Measurements from ENCODE around the gene IGSF22. TPM values are rescaled to one million over a fixed set of nuclear protein-coding genes. Genes with fewer than 3 reads are reported as not detected.
"Not testable (repeated sequence)": the region's sequence is repeated elsewhere in the genome, so short reads cannot be mapped to it uniquely, and the experiment has no call there.

The IGSF22 gene
- polyA plus RNA-seq, 2 donors, result 0.02 to 0.18 TPM

DNA sequence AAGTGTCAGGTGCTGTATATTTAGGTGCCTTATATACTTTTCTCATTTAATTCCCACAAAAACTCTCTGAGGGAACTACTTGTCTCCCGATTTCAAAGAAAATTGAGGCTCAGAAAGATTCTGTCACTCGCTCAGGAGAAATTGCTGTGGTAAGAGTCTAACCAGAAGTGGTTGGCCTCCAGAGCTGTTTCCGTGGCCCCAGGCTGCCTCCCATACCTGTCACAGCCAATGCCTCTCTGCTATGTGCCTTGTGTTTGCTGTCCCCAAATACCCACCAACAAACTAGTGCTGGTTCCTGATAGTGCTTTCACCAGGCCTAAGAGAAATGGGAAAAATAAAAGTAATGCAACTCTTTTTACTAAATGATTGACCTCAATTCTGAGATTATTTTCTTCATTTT is 48.4 kb downstream of the IGSF22 start:
- Histone ChIP-seq H3K4me1 (ENCODE audit: control insufficient read depth in 2 of 2, insufficient read depth in 2 of 2, low read length in 1 of 2) (no peaks in the 10 kb centered on the region), H3K9me3 (ENCODE audit: control insufficient read depth in 2 of 2, insufficient read depth in 1 of 2, low read depth in 1 of 2, low read length in 1 of 2) (no peaks in the 10 kb centered on the region), H3K4me3 (ENCODE audit: low read depth in 1 of 2, low read length in 2 of 2) (no peak overlapping the region), H3K27ac (ENCODE audit: low read depth in 2 of 2, low read length in 1 of 2) (peak overlapping the region in 1 of 2 donors; percentile 28), H3K27me3 (ENCODE audit: control insufficient read depth in 1 of 2, insufficient read depth in 2 of 2, low read length in 2 of 2) (no peaks in the 10 kb centered on the region), H3K36me3 (ENCODE audit: control insufficient read depth in 2 of 2, insufficient read depth in 2 of 2, low read length in 1 of 2) (no peaks in the 10 kb centered on the region)
- 87 to 88% methylated on average over 3 of the region's 3 CpGs for WGBS, 2 donors

DNA sequence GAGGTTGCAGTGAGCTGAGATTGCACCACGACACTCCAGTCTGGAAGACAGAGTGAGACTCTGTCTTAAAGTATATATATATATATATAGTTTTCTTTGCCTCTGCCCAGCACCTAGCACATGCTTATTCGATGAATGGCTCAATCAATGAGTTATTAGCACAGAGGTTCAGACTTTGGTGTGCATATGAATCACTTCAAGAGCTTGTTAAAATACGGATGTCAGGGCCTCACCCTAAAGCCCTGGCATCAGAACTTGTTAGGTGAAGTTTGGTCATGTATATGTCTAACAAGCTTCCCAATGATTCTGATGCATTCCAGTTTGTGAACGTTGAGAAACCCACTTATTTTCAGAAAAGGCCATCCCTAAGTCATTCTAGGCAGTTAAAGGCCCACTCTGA is 49.2 kb downstream of the IGSF22 start:
- no peak overlapping the region for H3K4me3 ChIP-seq (ENCODE audit: low read depth in 1 of 2, low read length in 2 of 2)
- H3K36me3 ChIP-seq (ENCODE audit: control insufficient read depth in 2 of 2, insufficient read depth in 2 of 2, low read length in 1 of 2), result no peaks in the 10 kb centered on the region
- 55 to 66% methylated on average over 4 of the region's 4 CpGs for WGBS, 2 donors
- no peaks in the 10 kb centered on the region for H3K9me3 ChIP-seq (ENCODE audit: control insufficient read depth in 2 of 2, insufficient read depth in 1 of 2, low read depth in 1 of 2, low read length in 1 of 2)
- H3K27me3 ChIP-seq (ENCODE audit: control insufficient read depth in 1 of 2, insufficient read depth in 2 of 2, low read length in 2 of 2), result no peaks in the 10 kb centered on the region
- H3K4me1 ChIP-seq (ENCODE audit: control insufficient read depth in 2 of 2, insufficient read depth in 2 of 2, low read length in 1 of 2), result no peaks in the 10 kb centered on the region
- H3K27ac ChIP-seq (ENCODE audit: low read depth in 2 of 2, low read length in 1 of 2), result peak overlapping the region; percentile 33 to 34

DNA sequence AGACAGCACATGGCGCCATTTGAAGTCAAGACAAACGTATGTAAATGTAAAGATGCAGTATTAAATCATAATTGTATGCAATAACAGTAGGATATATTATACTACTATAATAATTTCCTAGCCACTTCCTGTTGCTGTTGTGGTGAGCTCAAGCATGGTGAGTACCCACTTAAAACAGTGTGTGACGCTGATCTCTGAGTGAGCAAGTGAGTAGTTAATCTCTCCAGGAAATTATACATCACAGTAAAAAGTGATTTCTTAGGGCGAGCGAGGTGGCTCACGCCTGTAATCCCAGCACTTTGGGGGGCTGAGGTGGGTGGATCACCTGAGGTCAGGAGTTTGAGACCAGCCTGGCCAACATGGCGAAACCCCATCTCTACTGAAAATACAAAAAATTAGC is 53.8 kb downstream of the IGSF22 start:
- H3K27me3 ChIP-seq (ENCODE audit: control insufficient read depth in 1 of 2, insufficient read depth in 2 of 2, low read length in 2 of 2); H3K36me3 ChIP-seq (ENCODE audit: control insufficient read depth in 2 of 2, insufficient read depth in 2 of 2, low read length in 1 of 2); H3K9me3 ChIP-seq (ENCODE audit: control insufficient read depth in 2 of 2, insufficient read depth in 1 of 2, low read depth in 1 of 2, low read length in 1 of 2); H3K4me3 ChIP-seq (ENCODE audit: low read depth in 1 of 2, low read length in 2 of 2); H3K4me1 ChIP-seq (ENCODE audit: control insufficient read depth in 2 of 2, insufficient read depth in 2 of 2, low read length in 1 of 2); H3K27ac ChIP-seq (ENCODE audit: low read depth in 2 of 2, low read length in 1 of 2): not testable (repeated sequence)
- 74% methylated on average over 7 of the region's 7 CpGs for WGBS, 2 donors

DNA sequence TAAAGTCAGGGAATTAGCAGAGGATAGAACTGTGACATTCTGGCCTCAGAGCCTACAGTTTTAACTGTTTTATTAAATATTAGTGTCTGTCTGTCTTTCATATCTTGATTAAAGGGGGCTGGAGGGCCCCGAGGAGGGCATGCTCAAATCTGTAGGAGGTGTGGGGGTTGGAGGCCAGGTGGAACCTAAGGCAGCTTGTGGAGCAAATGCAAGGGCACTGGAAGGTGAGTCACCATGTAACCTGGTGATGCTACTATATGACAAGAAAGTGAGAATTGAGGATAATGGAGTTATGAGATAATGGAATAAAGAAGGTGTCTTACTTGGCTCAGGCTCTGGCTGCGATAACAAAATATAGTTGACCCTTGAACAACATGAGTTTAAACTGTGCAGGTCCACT is 54.7 kb downstream of the IGSF22 start:
- 80 to 83% methylated on average over 2 of the region's 2 CpGs for WGBS, 2 donors
- Histone ChIP-seq H3K9me3 (ENCODE audit: control insufficient read depth in 2 of 2, insufficient read depth in 1 of 2, low read depth in 1 of 2, low read length in 1 of 2) (no peaks in the 10 kb centered on the region), H3K36me3 (ENCODE audit: control insufficient read depth in 2 of 2, insufficient read depth in 2 of 2, low read length in 1 of 2) (no peaks in the 10 kb centered on the region), H3K27me3 (ENCODE audit: control insufficient read depth in 1 of 2, insufficient read depth in 2 of 2, low read length in 2 of 2) (no peaks in the 10 kb centered on the region), H3K27ac (ENCODE audit: low read depth in 2 of 2, low read length in 1 of 2) (no peak overlapping the region), H3K4me1 (ENCODE audit: control insufficient read depth in 2 of 2, insufficient read depth in 2 of 2, low read length in 1 of 2) (no peaks in the 10 kb centered on the region), H3K4me3 (ENCODE audit: low read depth in 1 of 2, low read length in 2 of 2) (no peak overlapping the region)

DNA sequence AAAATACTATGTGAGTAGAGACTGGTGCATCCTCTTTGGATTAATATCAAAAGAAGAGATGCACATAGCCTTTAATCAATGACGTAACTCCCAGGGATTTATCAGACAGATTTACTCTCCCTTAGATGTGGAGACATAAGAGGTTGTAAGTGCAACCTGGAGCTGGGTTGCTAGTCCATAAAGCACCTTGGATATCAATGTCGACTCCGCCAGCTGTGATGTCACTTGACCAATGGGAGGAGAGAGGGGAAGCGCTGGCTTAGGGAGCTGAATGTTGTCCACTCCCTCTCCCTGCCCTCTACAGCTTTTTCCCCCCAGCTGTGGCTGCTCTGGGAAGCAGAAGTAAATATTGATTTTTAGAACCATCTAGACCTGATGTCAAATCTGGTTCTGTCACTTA is 56.3 kb downstream of the IGSF22 start:
- no peaks in the 10 kb centered on the region for H3K9me3 ChIP-seq (ENCODE audit: control insufficient read depth in 2 of 2, insufficient read depth in 1 of 2, low read depth in 1 of 2, low read length in 1 of 2)
- 56 to 77% methylated on average over 4 of the region's 4 CpGs for WGBS, 2 donors
- no peak overlapping the region for H3K4me3 ChIP-seq (ENCODE audit: low read depth in 1 of 2, low read length in 2 of 2)
- H3K4me1 ChIP-seq (ENCODE audit: control insufficient read depth in 2 of 2, insufficient read depth in 2 of 2, low read length in 1 of 2), result no peaks in the 10 kb centered on the region
- H3K27me3 ChIP-seq (ENCODE audit: control insufficient read depth in 1 of 2, insufficient read depth in 2 of 2, low read length in 2 of 2), result no peaks in the 10 kb centered on the region
- peak overlapping the region in 1 of 2 donors; percentile 13 for H3K27ac ChIP-seq (ENCODE audit: low read depth in 2 of 2, low read length in 1 of 2)
- no peaks in the 10 kb centered on the region for H3K36me3 ChIP-seq (ENCODE audit: control insufficient read depth in 2 of 2, insufficient read depth in 2 of 2, low read length in 1 of 2)

DNA sequence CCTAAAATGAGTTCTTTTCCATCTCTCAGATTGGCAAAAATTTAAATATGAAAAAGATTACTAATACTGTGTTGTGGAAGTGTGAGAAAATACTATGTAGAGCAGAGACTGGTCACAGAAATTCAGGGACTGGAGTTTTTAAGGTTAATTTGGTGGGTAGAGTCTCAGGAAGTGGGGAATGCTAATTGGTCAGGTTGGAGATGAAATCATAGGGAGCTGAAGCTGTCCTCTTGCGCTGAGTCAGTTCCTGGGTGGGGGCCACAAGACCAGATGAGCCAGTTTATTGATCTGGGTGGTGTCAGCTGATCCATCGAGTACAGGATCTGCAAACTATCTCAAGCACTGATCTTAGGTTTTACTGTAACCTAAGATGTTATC is 56.8 kb downstream of the IGSF22 start:
- H3K9me3 ChIP-seq (ENCODE audit: control insufficient read depth in 2 of 2, insufficient read depth in 1 of 2, low read depth in 1 of 2, low read length in 1 of 2), result no peaks in the 10 kb centered on the region
- H3K4me3 ChIP-seq (ENCODE audit: low read depth in 1 of 2, low read length in 2 of 2), result no peak overlapping the region
- H3K27ac ChIP-seq (ENCODE audit: low read depth in 2 of 2, low read length in 1 of 2), result no peak overlapping the region
- no peaks in the 10 kb centered on the region for H3K36me3 ChIP-seq (ENCODE audit: control insufficient read depth in 2 of 2, insufficient read depth in 2 of 2, low read length in 1 of 2)
- WGBS, 2 donors, result 15 to 20% methylated on average over 2 of the region's 2 CpGs
- H3K4me1 ChIP-seq (ENCODE audit: control insufficient read depth in 2 of 2, insufficient read depth in 2 of 2, low read length in 1 of 2), result no peaks in the 10 kb centered on the region
- no peaks in the 10 kb centered on the region for H3K27me3 ChIP-seq (ENCODE audit: control insufficient read depth in 1 of 2, insufficient read depth in 2 of 2, low read length in 2 of 2)

- H3K27me3 ChIP-seq (ENCODE audit: control insufficient read depth in 1 of 2, insufficient read depth in 2 of 2, low read length in 2 of 2), result no peaks in the 10 kb centered on the region
These were observed 57.9 kb downstream of the IGSF22 start for GRCh38 chr11:18668131-18668530.

GRCh38 chr11:18665353-18665872 is 60.6 kb downstream of the IGSF22 start:
- H3K9me3 ChIP-seq (ENCODE audit: control insufficient read depth in 2 of 2, insufficient read depth in 1 of 2, low read depth in 1 of 2, low read length in 1 of 2); H3K27me3 ChIP-seq (ENCODE audit: control insufficient read depth in 1 of 2, insufficient read depth in 2 of 2, low read length in 2 of 2); H3K4me3 ChIP-seq (ENCODE audit: low read depth in 1 of 2, low read length in 2 of 2); H3K27ac ChIP-seq (ENCODE audit: low read depth in 2 of 2, low read length in 1 of 2); H3K36me3 ChIP-seq (ENCODE audit: control insufficient read depth in 2 of 2, insufficient read depth in 2 of 2, low read length in 1 of 2); H3K4me1 ChIP-seq (ENCODE audit: control insufficient read depth in 2 of 2, insufficient read depth in 2 of 2, low read length in 1 of 2): not testable (repeated sequence)
- WGBS, 2 donors, result 61 to 87% methylated on average over 10 of the region's 10 CpGs

More at GRCh38 chr11:18668131-18668530, 57.9 kb downstream of the IGSF22 start:
- Histone ChIP-seq H3K36me3 (ENCODE audit: control insufficient read depth in 2 of 2, insufficient read depth in 2 of 2, low read length in 1 of 2) (no peaks in the 10 kb centered on the region), H3K27ac (ENCODE audit: low read depth in 2 of 2, low read length in 1 of 2) (no peak overlapping the region), H3K4me1 (ENCODE audit: control insufficient read depth in 2 of 2, insufficient read depth in 2 of 2, low read length in 1 of 2) (no peaks in the 10 kb centered on the region), H3K9me3 (ENCODE audit: control insufficient read depth in 2 of 2, insufficient read depth in 1 of 2, low read depth in 1 of 2, low read length in 1 of 2) (no peaks in the 10 kb centered on the region), H3K4me3 (ENCODE audit: low read depth in 1 of 2, low read length in 2 of 2) (no peak overlapping the region)
- 82% methylated on average over 4 of the region's 4 CpGs for WGBS, 2 donors

DNA sequence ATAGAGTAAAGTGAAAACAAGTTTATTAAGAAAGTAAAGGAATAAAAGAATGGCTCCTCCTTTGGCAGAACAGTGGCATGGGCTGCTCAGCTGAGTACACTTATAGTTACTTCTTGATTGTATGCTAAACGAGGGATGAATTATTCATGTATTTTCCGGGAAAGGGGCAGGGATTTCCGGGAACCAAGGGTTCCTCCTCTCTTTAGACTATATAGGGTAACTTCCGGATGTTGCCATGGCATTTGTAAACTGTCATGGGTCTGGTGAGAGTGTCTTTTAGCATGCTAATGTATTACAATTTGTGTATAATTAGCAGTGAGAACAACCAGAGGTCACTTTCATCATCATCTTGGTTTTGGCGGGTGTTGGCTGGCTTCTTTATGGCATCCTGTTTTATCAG is 68.3 kb downstream of the IGSF22 start:
- 85 to 88% methylated on average over 5 of the region's 5 CpGs for WGBS, 2 donors
- H3K36me3 ChIP-seq (ENCODE audit: control insufficient read depth in 2 of 2, insufficient read depth in 2 of 2, low read length in 1 of 2), result no peaks in the 10 kb centered on the region
- no peak overlapping the region for H3K4me3 ChIP-seq (ENCODE audit: low read depth in 1 of 2, low read length in 2 of 2)
- no peak overlapping the region for H3K27ac ChIP-seq (ENCODE audit: low read depth in 2 of 2, low read length in 1 of 2)
- H3K9me3 ChIP-seq (ENCODE audit: control insufficient read depth in 2 of 2, insufficient read depth in 1 of 2, low read depth in 1 of 2, low read length in 1 of 2), result no peaks in the 10 kb centered on the region
- H3K4me1 ChIP-seq (ENCODE audit: control insufficient read depth in 2 of 2, insufficient read depth in 2 of 2, low read length in 1 of 2), result no peaks in the 10 kb centered on the region
- no peaks in the 10 kb centered on the region for H3K27me3 ChIP-seq (ENCODE audit: control insufficient read depth in 1 of 2, insufficient read depth in 2 of 2, low read length in 2 of 2)

Measured in esophagus (tissue), 2 donors.